ENCODE results near the gene PROM1.

Gene PROM1

DNA sequence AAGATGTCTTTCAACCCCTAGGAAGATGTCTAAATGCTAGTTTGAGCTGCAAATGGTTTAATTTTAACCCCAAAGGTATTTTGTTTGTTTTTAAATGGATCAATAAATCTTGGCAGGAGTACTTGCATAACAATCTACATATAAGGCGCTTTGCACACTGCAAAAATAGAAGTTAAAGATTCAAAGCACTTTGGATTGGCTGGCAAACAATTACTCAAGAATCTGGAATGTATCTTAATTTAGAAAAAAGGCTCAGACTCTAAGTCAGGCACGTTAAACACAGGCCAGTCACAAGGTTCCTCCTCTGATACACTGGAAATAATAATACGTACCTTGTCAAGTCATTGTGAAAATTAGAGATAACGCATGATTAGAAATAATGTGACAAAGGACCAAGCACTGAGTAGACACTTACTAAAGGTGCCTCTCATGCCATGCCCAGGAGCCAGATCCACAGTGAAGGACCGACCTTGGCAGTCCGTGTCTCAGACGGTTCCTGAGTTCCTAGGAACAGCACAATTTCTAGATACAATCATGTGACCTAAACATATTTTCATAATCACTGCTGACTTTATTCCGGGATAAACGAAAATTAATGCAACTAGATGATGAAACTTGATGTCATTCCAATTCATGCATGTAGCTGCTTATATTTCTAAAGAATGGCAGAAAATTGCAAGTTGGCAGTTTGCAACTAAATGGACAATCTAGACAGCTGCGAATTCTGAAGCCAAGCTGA lies 49.6 kb downstream of the PROM1 start:
- no peaks in the 10 kb centered on the region for H3K9me3 ChIP-seq (ENCODE audit: low read depth, low read length)
- no peak for TF ChIP-seq POLR2AphosphoS5 (IDR thresholded peaks at IDR 0.05; ENCODE audit: borderline replicate concordance, low read depth, low read length)
- no peak for TF ChIP-seq EZH2 (IDR thresholded peaks at IDR 0.05)
- TF ChIP-seq FOXP2 (optimal IDR thresholded peaks at IDR 0.05; ENCODE audit: control extremely low read depth, extremely low read length, insufficient read depth) = no peak
- peak overlapping the region; percentile 41 for H3K9ac ChIP-seq (ENCODE audit: insufficient read length)
- DNase-seq (ENCODE audit: low read depth, low spot score) = no peak
- no peaks in the 10 kb centered on the region for H3K36me3 ChIP-seq (ENCODE audit: insufficient read depth, low read length)
- peak overlapping the region; percentile 92 for H3K27ac ChIP-seq
- H3K4me3 ChIP-seq = peak overlapping the region; percentile 48

- peak overlapping the region; percentile 92 for H3K27ac ChIP-seq
- DNase-seq (ENCODE audit: low read depth, low spot score) = no peak
Observed at GRCh38 chr4:16032396-16032770, 51.4 kb downstream of the PROM1 start.

GRCh38 chr4:16031546-16032395 lies 52.1 kb downstream of the PROM1 start:
- DNase-seq (ENCODE audit: low read depth, low spot score) = no peak
- TF ChIP-seq EZH2 (IDR thresholded peaks at IDR 0.05) (no peak), POLR2AphosphoS5 (IDR thresholded peaks at IDR 0.05; ENCODE audit: borderline replicate concordance, low read depth, low read length) (no peak), FOXP2 (optimal IDR thresholded peaks at IDR 0.05; ENCODE audit: control extremely low read depth, extremely low read length, insufficient read depth) (no peak)
- peak overlapping the region; percentile 92 for H3K27ac ChIP-seq

More at GRCh38 chr4:16032396-16032770, 51.4 kb downstream of the PROM1 start:
- Histone ChIP-seq H3K9ac (ENCODE audit: insufficient read length) (no peak overlapping the region), H3K36me3 (ENCODE audit: insufficient read depth, low read length) (no peaks in the 10 kb centered on the region), H3K9me3 (ENCODE audit: low read depth, low read length) (no peaks in the 10 kb centered on the region), H3K4me3 (no peak overlapping the region)
- TF ChIP-seq EZH2 (IDR thresholded peaks at IDR 0.05) = no peak
- no peak for TF ChIP-seq POLR2AphosphoS5 (IDR thresholded peaks at IDR 0.05; ENCODE audit: borderline replicate concordance, low read depth, low read length)
- no peak for TF ChIP-seq FOXP2 (optimal IDR thresholded peaks at IDR 0.05; ENCODE audit: control extremely low read depth, extremely low read length, insufficient read depth)

DNA sequence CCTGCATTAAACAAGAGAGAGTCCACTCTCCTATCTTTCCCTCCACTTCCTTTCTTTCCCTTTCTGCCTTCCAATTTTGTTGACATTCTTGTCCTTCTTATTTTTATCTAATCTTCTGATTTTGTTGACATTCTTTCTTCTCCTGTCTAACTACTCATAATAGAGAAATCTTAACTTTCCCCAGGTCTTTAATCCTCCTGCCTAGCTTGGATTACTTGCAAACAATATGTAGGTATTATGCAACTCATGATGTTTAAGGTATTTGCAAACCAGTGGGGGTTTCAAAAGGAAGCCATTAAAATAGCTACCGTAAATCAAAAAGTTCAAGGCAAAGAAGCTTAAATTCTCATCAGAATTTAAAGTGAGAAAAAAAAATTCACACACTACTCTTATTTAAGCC lies 53.9 kb downstream of the PROM1 start:
- Histone ChIP-seq H3K27ac (peak overlapping the region; percentile 77; the same call in 1 of the 2 replicates), H3K4me3 (no peak overlapping the region), H3K9me3 (ENCODE audit: low read depth, low read length) (no peaks in the 10 kb centered on the region), H3K9ac (ENCODE audit: insufficient read length) (no peak overlapping the region), H3K36me3 (ENCODE audit: insufficient read depth, low read length) (no peaks in the 10 kb centered on the region)
- TF ChIP-seq EZH2 (IDR thresholded peaks at IDR 0.05) (no peak), FOXP2 (optimal IDR thresholded peaks at IDR 0.05; ENCODE audit: control extremely low read depth, extremely low read length, insufficient read depth) (no peak), POLR2AphosphoS5 (IDR thresholded peaks at IDR 0.05; ENCODE audit: borderline replicate concordance, low read depth, low read length) (no peak)
- DNase-seq (ENCODE audit: low read depth, low spot score) = no peak

More at GRCh38 chr4:16031546-16032395, 52.1 kb downstream of the PROM1 start:
- Histone ChIP-seq H3K9ac (ENCODE audit: insufficient read length) (no peak overlapping the region), H3K9me3 (ENCODE audit: low read depth, low read length) (no peaks in the 10 kb centered on the region), H3K36me3 (ENCODE audit: insufficient read depth, low read length) (no peaks in the 10 kb centered on the region), H3K4me3 (no peak overlapping the region)

DNA sequence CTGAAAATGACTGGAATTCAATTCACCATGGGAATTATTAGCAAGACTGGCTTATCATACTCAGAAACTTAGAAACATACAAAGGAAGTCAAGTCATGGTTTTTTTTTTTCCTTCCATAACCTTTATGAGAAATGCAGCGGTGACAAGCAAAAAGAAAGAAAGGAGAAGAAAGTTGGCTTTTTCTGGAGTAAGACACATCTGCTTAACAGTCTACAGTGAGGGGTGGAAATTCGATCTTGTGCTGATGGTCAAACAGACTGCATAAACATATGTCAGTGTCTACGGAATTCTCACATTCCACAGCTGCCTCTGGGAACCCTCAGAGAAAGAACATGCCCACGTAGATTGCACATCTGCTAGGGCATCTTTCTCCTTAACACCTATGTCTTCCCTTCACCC lies 54.6 kb downstream of the PROM1 start:
- Histone ChIP-seq H3K27ac (peak overlapping the region; percentile 77), H3K9me3 (ENCODE audit: low read depth, low read length) (no peaks in the 10 kb centered on the region), H3K4me3 (0 out of 2 replicates have a peak overlapping the region, but pooled peaks have one; percentile 36), H3K36me3 (ENCODE audit: insufficient read depth, low read length) (no peaks in the 10 kb centered on the region), H3K9ac (ENCODE audit: insufficient read length) (peak overlapping the region; percentile 39)
- no peak for DNase-seq (ENCODE audit: low read depth, low spot score)
- TF ChIP-seq POLR2AphosphoS5 (IDR thresholded peaks at IDR 0.05; ENCODE audit: borderline replicate concordance, low read depth, low read length) (no peak), EZH2 (IDR thresholded peaks at IDR 0.05) (no peak), FOXP2 (optimal IDR thresholded peaks at IDR 0.05; ENCODE audit: control extremely low read depth, extremely low read length, insufficient read depth) (no peak)

GRCh38 chr4:16027626-16028025 lies 56.2 kb downstream of the PROM1 start:
- Histone ChIP-seq H3K9me3 (ENCODE audit: low read depth, low read length) (no peaks in the 10 kb centered on the region), H3K4me3 (no peak overlapping the region), H3K27ac (no peak overlapping the region), H3K9ac (ENCODE audit: insufficient read length) (no peak overlapping the region), H3K36me3 (ENCODE audit: insufficient read depth, low read length) (no peaks in the 10 kb centered on the region)
- DNase-seq (ENCODE audit: low read depth, low spot score) = no peak
- TF ChIP-seq FOXP2 (optimal IDR thresholded peaks at IDR 0.05; ENCODE audit: control extremely low read depth, extremely low read length, insufficient read depth) (no peak), EZH2 (IDR thresholded peaks at IDR 0.05) (no peak), POLR2AphosphoS5 (IDR thresholded peaks at IDR 0.05; ENCODE audit: borderline replicate concordance, low read depth, low read length) (no peak)

GRCh38 chr4:16027114-16027513 lies 56.7 kb downstream of the PROM1 start:
- Histone ChIP-seq H3K27ac (no peak overlapping the region), H3K36me3 (ENCODE audit: insufficient read depth, low read length) (no peaks in the 10 kb centered on the region), H3K4me3 (no peak overlapping the region), H3K9me3 (ENCODE audit: low read depth, low read length) (no peaks in the 10 kb centered on the region), H3K9ac (ENCODE audit: insufficient read length) (no peak overlapping the region)
- TF ChIP-seq FOXP2 (optimal IDR thresholded peaks at IDR 0.05; ENCODE audit: control extremely low read depth, extremely low read length, insufficient read depth) (no peak), POLR2AphosphoS5 (IDR thresholded peaks at IDR 0.05; ENCODE audit: borderline replicate concordance, low read depth, low read length) (no peak), EZH2 (IDR thresholded peaks at IDR 0.05) (no peak)
- DNase-seq (ENCODE audit: low read depth, low spot score) = no peak

- Histone ChIP-seq H3K9ac (ENCODE audit: insufficient read length) (no peak overlapping the region), H3K9me3 (ENCODE audit: low read depth, low read length) (no peaks in the 10 kb centered on the region), H3K27ac (no peak overlapping the region), H3K4me3 (no peak overlapping the region), H3K36me3 (ENCODE audit: insufficient read depth, low read length) (no peaks in the 10 kb centered on the region)
- TF ChIP-seq FOXP2 (optimal IDR thresholded peaks at IDR 0.05; ENCODE audit: control extremely low read depth, extremely low read length, insufficient read depth) (no peak), POLR2AphosphoS5 (IDR thresholded peaks at IDR 0.05; ENCODE audit: borderline replicate concordance, low read depth, low read length) (no peak), EZH2 (IDR thresholded peaks at IDR 0.05) (no peak)
- no peak for DNase-seq (ENCODE audit: low read depth, low spot score)
Observed at GRCh38 chr4:16026160-16026761, 57.6 kb downstream of the PROM1 start.
